GM18951 (cell line): Measurements from ENCODE around the gene KRAS.

Experiments
- POLR2A ChIP-seq: IDR thresholded peaks from 4 replicates; pipeline ENCODE4 v1.6.1; 2011; ENCODE audit warnings: mild to moderate bottlenecking; ENCODE audit not compliant: insufficient read length, insufficient read depth; ENCODE audit errors: extremely low read depth
- in situ Hi-C: fragments of 300-500 bp; cut with MboI; formaldehyde crosslinking; loops from one replicate; pipeline ENCODE4 v1.12.0; 2022; ENCODE audit warnings: low sequenced_read_pairs, mixed read lengths, inconsistent platforms; ENCODE audit not compliant: unreplicated experiment

Gene KRAS

DNA sequence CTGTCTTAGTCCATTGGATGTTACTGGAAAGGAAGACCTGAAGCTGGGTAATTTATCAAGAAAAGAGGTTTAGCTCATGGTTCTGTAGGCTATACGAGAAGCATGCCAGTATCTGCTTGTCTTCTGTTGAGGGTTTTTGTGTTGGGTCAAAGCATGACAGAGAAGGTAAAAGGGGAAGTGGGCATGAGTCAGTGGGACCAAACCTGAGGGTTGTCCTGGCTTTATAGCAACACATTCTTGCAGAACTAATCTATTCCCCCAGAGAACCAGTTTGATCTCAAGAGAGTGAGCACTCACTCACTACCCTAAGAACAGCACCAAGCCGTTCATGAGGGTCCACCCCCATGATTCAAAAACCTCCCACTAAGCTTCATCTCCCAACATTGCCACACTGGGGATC is 19.0 kb upstream of the KRAS start:
- TF ChIP-seq POLR2A: no peak
- in situ Hi-C loops: no loop called here

DNA sequence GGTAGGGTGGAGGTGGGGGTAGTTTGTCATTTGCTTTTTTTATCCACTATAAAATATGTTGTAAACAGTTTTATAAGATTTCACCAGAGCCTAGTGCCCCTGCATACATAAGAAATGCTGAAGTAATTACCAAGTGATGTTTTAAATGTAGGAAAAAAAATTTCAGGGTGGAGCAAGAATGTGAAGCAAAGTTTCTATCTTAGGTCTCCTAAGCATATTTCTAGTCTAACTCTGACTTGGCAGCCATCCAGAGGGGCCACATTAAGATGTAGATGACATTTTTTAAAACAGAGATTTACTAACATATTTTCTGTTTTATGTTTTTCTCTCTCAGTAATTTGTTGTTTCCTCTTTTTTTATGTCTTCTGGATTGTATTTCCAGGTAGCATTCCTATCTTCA is 15.8 kb upstream of the KRAS start:
- in situ Hi-C loops: no loop called here

DNA sequence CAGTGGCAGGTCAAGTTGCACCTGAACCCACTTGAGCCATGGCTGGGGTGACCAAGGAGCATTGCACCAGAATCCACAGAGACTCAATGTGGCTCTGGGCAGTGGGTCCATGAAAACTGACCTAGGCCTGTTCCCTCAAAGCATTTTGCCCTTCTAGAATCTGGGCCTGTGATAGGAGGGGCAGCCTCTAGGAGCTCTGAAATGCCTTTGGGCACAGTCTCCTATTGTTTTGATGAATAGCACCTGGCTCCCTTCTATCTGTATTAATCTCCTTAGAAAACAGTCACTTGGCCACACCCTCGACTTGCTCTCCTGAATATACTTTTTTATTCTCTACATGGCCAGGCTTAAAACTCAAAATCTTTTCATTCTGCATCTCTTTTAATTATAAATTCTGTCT is 14.1 kb upstream of the KRAS start:
- in situ Hi-C loops: no loop called here
- no peak for TF ChIP-seq POLR2A

More for the DNA sequence above, 15.8 kb upstream of the KRAS start:
- TF ChIP-seq POLR2A: no peak

DNA sequence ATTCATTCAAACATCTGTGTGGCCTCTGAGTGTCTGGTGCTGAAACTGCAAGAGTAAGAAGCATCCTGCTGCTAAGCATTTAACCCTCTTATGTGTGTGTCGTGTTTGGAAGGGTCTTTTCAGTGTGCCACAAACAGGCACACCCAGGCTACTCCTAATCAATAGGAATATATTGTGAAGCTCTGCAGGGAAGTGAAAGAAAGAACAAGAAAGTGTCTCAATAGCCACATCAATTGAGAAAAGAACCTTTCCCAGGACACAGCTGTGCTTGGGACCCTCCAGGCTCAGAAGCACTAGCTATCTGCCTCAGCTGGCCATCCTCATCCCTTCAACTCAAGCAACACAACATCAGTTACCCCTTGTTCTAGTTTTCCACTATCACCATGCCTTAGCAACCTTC is 13.4 kb upstream of the KRAS start:
- no peak for TF ChIP-seq POLR2A
- in situ Hi-C loops: no loop called here

DNA sequence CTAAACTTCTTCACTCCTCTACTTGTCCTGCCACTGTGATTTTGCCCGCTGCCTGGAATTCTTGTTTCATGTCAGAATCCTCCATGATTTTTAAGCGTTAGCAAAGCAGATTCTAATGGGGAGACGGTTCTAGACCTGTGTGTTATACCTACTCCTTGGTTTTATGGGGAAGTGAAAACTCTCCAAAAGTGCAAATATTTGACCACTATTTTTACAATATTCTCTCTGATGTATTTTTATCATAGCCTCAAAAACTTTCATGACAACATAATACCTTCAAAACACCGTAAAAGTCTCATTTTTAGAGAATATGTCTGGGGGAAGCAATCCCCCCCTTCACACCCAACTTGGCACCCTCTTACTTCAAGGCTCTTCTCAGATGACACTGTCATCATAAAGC is 12.9 kb upstream of the KRAS start:
- TF ChIP-seq POLR2A: no peak
- in situ Hi-C loops: no loop called here

DNA sequence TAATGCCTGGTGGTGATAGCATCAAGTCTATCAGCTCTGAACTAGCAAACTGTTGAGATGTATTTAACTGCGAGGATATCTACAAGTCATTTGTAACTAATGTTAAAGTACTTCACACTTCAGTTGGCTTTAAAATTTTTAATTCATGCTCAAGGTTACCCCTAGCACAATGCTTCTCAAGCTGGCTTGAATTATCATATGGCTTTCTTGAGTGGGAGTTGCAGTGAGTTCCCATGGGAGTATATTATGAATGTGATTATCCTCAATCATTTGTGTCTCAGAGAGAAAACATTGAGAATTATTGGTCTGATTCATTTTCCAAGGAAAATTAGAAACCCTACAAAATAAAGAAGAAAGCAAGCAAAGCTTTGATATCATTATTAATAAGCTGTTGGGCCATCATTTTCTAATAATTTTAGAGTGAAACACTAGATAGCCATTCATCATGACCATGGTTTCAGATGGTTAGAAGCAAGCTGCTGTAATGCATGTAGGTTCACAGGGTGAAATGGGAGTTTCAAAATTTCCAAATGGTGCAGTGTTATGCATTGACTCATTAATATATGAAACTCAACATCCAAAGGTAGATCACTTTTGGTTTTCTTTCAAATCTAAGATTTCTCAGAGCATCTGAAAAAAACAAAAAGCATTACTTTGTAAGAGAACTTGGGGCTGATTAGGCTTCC is 11.8 kb upstream of the KRAS start:
- in situ Hi-C loops: no loop called here
- TF ChIP-seq POLR2A: no peak

DNA sequence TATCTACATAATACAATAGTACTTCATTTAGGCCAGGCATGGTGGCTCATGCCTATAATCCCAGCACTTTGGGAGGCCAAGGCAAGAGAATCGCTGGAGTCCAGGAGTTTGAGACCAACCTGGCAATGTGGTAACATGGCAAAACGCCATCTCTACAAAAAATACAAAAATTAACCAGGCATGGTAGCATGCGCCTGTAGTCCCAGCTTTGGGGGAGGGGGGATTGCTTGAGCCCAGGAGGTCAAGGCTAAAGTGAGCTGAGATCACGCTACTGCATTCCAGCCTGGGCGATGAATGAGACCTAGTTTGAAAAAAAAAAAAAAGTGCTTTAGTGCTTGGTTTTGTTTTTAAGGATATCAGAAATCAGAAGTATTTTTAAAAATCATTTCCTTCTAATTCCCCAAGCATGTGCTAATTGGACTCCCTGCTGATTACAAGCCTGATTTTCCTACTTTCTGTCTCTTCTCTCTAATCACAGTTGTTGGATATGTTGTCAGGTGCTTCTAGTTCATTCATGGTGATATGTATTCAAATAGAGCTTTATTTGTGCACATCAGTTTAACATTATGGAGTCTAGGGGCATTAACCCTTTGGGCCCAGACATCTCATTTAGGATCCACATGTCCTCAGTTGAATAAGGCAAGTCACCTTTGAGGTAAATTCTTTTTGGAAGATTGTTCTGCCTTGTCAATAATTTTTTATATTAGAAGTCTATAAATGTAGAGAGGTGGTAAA is 7.0 kb upstream of the KRAS start:
- in situ Hi-C loops: no loop called here
- TF ChIP-seq POLR2A: no peak

DNA sequence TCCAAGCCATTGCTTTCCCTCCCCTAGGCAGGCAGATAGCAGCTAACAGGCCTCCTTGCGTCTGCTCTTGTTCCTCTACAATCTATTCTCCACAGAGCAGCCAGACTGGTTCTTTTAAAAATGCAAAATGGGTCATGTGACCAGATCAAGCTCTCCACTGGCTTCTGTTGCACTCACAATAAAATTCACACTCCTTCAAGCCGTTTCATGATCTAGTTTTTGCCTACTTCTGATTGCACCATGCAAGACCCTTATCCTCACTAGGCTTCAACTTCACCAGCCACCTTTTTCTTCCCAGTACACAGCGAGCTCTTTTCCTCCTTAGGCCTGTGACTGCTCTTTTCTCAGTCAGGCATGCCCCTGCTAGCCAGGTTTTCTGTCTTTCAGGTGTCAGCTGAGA is 6.1 kb upstream of the KRAS start:
- no peak for TF ChIP-seq POLR2A
- in situ Hi-C loops: no loop called here

DNA sequence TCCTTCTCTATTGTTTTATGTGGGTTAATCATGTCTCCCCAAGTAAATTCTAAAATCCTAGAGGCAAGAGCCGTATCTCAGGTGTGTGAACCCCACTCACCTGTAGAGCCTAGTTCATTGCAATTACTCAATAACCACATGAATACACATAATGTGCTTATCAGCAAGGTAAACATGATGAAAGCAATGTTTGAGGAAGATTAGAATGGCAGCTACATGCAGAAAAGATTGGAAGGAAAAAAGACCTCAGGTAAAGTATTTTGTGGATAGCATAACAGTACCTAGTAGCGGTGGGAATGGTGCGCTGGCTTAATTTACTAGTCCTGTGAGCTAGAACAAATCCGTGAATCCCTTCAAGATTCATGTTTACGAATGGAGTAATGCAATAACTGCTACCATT is 5.3 kb upstream of the KRAS start:
- in situ Hi-C loops: no loop called here
- TF ChIP-seq POLR2A: no peak

DNA sequence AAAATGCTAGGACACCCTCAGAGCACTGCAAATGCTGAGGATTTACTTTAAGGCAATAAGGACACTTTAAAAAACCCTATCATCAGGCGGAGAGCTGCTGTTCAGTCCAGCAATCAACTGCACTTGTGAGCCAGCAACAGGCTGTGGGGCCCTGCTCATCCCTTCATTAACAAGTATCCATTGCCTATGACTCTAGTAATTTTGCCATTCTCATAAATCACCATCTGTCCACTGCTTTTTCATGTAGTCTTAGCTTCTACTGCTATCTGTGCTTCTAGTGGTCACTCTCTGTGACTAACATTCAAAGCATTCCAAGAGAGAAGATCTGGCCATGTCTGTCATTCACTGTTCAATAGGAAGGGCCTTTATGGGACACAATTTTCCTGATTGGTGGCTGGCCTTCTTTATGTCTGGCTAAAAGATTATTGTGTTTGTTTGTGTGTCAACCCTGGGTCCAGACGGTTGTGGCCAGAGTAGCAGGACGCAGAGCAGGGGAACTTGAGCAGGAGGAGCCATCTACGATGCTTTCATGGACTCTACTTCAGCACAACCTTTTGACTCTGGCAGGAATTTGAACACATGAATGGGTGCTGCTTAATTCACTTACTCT is 3.6 kb upstream of the KRAS start:
- in situ Hi-C loops: no loop called here
- TF ChIP-seq POLR2A: no peak

DNA sequence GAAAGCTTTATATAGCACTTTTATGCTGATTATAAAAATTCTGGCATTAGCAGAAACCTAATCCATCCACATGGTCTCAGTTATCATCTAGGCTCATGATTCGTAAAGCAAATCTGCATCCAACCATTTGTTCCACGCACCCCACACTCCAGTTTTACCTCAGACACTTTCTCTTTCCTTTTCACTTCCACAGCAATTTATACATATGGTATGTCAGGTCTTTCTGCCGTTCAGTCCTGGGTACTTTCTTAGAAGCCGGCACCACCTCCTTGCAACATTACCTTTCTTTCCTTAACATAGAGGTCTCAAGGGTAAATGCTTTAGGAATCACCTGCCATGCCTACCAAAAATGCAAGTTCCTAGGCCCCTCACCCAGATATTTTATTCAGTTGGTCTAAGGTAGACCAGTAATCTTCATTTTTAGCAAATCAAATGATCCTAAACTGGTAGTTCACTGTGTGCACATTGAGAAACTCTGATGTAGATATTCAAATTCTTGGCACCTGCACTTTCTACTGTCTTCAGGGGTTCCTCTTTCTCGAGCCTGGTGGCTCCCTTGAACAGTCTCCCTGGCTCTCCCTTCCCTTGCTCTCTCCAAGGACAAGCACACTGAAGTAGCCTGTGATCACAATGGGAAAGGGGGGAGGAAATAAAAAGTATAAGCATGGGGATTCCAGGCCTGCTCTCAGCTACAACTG is 2.8 kb upstream of the KRAS start:
- TF ChIP-seq POLR2A: no peak

DNA sequence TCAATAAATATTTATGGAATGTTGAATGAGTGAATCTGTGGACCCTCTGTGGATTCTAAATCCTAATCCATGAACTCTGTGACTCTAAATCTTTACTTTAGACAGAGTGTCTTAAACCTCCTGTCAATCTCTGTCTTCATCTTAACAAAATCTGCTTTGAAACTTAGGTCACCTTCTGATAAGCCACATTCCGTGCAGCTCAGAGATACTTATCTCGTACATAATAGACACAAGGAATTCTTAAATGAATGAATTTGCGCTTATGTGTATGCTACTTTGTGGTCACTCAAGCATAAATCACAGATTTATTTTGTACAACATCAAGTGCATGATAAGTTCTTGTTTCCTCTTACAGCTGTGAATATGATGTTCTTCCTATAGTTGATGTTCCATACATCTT is 2.2 kb upstream of the KRAS start:
- no peak for TF ChIP-seq POLR2A
- in situ Hi-C loops: no loop called here

More for the DNA sequence above, 2.8 kb upstream of the KRAS start:
- in situ Hi-C loops: no loop called here

DNA sequence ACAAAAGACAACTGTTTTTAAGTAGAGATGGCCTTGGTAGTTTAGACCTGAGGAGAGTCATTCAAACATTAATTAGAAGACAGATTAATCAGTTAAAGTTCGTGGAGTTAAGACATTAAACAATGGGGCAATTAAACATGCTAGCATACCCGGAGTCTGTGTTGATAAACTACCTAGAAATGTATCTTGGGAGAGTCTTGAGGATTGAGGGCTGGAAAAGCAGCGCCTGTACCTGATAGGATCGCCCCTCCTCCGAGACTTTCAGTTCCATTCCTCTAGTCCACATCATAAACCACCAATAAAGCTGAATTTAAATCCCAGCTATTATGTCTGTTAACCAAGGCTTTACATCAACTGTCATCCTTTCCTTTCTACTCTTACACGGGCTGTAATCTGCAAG is 1.0 kb upstream of the KRAS start:
- no peak for TF ChIP-seq POLR2A
- in situ Hi-C loops: no loop called here

DNA sequence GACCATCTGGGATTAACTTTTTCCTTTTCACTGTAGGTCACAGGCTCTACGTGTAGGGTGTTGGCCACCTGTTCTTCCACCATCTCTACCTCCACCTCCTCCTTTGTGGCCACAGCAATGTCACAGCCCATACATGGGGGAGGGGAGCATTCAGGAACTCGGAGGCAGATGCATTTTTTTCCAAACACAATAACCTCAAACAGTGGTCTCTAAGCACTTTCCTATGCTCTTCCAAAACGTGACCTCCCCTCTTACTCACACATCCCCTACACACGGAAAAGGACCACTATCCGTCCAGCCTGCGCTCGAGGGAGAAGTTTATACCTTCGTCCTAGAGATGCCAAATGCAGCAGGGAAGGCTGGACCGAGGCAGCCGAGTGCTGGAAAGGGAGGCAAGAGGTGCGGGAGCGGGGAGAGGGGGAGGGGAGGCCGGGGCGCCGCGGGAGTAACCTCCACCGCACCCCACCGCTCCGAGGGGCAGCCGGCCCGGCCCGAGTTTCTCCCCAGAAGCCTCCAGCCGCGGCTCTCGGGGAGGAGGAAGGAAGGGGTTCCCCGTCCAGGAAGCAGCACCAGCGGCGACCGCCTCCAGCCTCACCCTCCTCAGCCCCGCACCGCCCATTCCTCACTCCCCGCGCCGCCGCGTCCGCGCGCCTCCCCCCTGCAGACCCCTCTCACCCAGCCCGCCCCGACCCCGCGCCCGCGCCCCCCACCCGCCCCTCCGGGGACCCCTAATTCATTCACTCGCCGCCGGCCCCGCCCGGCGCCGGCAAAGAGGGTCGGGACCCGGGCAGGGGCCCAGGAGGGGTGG is 594 bp downstream of the KRAS start:
- TF ChIP-seq POLR2A: no peak
- in situ Hi-C loops: no loop called here
